GM12878 (cell line): Measurements from ENCODE around the gene ATXN1. TPM values are rescaled to one million over a fixed set of nuclear protein-coding genes. Genes with fewer than 3 reads are reported as not detected.

Source experiments
- ATAC-seq: fragments of 200-7000 bp; cut with Tn5 transposase; 3 replicates; pipeline ENCODE4 v1.9.1; 2020; ENCODE audit warnings: mild to moderate bottlenecking, moderate library complexity
- BruUV-seq: library from RNA; stranded (reverse); fragments of 400-500 nt; replicated peaks from 2 replicates; lab custom pipeline; 2021; lab: Mats Ljungman, UMichigan
- CTCF ChIA-PET: fragments of 300-600 bp; sonication (Branson Sonifier 250); formaldehyde crosslinking; extraction: SDS; loops from one replicate; lab custom pipeline; 2021; ENCODE audit warnings: inconsistent platforms; lab: Yijun Ruan, JAX
- POLR2A ChIA-PET: fragments of 350-600 bp; formaldehyde crosslinking; extraction: SDS; loops from one replicate; lab custom pipeline; 2021; ENCODE audit warnings: inconsistent platforms; lab: Charles Lee
- RAD21 ChIA-PET: fragments of 300-600 bp; sonication (Branson Sonifier 250); formaldehyde crosslinking; loops from one replicate; lab custom pipeline; 2023; ENCODE audit warnings: antibody characterized with exemption; ENCODE audit not compliant: unreplicated experiment; lab: Charles Lee
- SMC1A ChIA-PET: fragments of 300-600 bp; sonication (Branson Sonifier 250); formaldehyde crosslinking; loops from one replicate; lab custom pipeline; 2023; ENCODE audit not compliant: unreplicated experiment, uncharacterized antibody; lab: Charles Lee
- DNase-seq: peaks from one replicate; pipeline ENCODE4 v3.0.0-alpha.2; 2011; ENCODE audit warnings: low read depth, low spot score
- FAIRE-seq: peaks from 3 replicates; lab custom pipeline; 2011; peaks lifted over from hg19 to GRCh38; lab: Jason Lieb, UNC
- H2AFZ ChIP-seq: 2 replicates; pipeline ENCODE4 v1.6.0; 2011; ENCODE audit warnings: low read depth, low read length, control low read depth; ENCODE audit not compliant: control insufficient read depth
- H3K27ac ChIP-seq: 2 replicates; pipeline ENCODE4 v1.5.1; 2011; ENCODE audit warnings: control low read depth; ENCODE audit not compliant: control insufficient read depth, insufficient read depth
- H3K27me3 ChIP-seq, 2 experiments: replicated peaks in 1 of 2; 2 replicates each; pipeline versions ENCODE4 v1.6.0 to v1.6.1; 2011; ENCODE audit warnings: low read length in 1 of 2; ENCODE audit not compliant: control insufficient read depth in 2 of 2, insufficient read depth in 2 of 2
- H3K36me3 ChIP-seq, 2 experiments: 2 replicates each; pipeline ENCODE4 v1.5.1; 2011; ENCODE audit warnings: low read length in 1 of 2; ENCODE audit not compliant: control insufficient read depth in 2 of 2, insufficient read depth in 2 of 2
- H3K4me1 ChIP-seq: 2 replicates; pipeline ENCODE4 v1.6.1; 2011; ENCODE audit warnings: mild to moderate bottlenecking, low read length, moderate library complexity, mixed read lengths; ENCODE audit not compliant: control insufficient read depth, insufficient read depth
- H3K4me2 ChIP-seq: 2 replicates; pipeline ENCODE4 v1.6.0; 2011; ENCODE audit warnings: control low read depth; ENCODE audit not compliant: control insufficient read depth, insufficient read depth
- H3K4me3 ChIP-seq: fragments of 200-600 bp; sonication (generic); 2 replicates; pipeline ENCODE4 v1.5.1; 2016
- H3K79me2 ChIP-seq: 2 replicates; pipeline ENCODE4 v1.6.0; 2011; ENCODE audit warnings: low read length; ENCODE audit not compliant: control insufficient read depth, insufficient read depth
- H3K9ac ChIP-seq: 2 replicates; pipeline ENCODE4 v1.8.0; 2011; ENCODE audit warnings: low read length, control low read depth, mixed read lengths; ENCODE audit not compliant: control insufficient read depth, insufficient read depth
- H3K9me3 ChIP-seq: replicated peaks from 3 replicates; pipeline ENCODE4 v1.5.1; 2011; ENCODE audit warnings: mild to moderate bottlenecking, low read length; ENCODE audit not compliant: control insufficient read depth, insufficient read depth
- H4K20me1 ChIP-seq: 2 replicates; pipeline ENCODE4 v1.6.0; 2011; ENCODE audit not compliant: control insufficient read depth, insufficient read depth
- E2F8 ChIP-seq: fragments of 450-650 bp; IDR thresholded peaks from 2 replicates; pipeline ENCODE4 v1.6.1; 2018; ENCODE audit warnings: mild to moderate bottlenecking, low read depth, moderate library complexity; ENCODE audit not compliant: partially characterized antibody
- HDAC2 ChIP-seq: fragments of 200-600 bp; sonication (generic); IDR thresholded peaks from 2 replicates; pipeline ENCODE4 v1.6.1; 2017
- HSF1 ChIP-seq: fragments of 150-350 bp; IDR thresholded peaks from 2 replicates; pipeline ENCODE4 v1.6.1; 2014; ENCODE audit warnings: mild to moderate bottlenecking, low read depth, low read length
- NRF1 ChIP-seq: conservative IDR thresholded peaks from 2 replicates; pipeline ENCODE4 v1.6.1; 2011; ENCODE audit warnings: mild to moderate bottlenecking, low read depth, low read length, improper control_type of control experiment
- RELB ChIP-seq: fragments of 450-650 bp; IDR thresholded peaks from 2 replicates; pipeline ENCODE4 v1.6.1; 2017; ENCODE audit warnings: low read depth, mild to moderate bottlenecking, moderate library complexity
- TCF12 ChIP-seq: IDR thresholded peaks from 2 replicates; pipeline ENCODE4 v1.6.1; 2011; ENCODE audit warnings: low read depth, mild to moderate bottlenecking, low read length
- TCF7 ChIP-seq: IDR thresholded peaks from 2 replicates; pipeline ENCODE4 v1.6.1; 2014; ENCODE audit warnings: antibody characterized with exemption, borderline replicate concordance
- YY1 ChIP-seq: IDR thresholded peaks from 2 replicates; pipeline ENCODE4 v1.6.1; 2011; ENCODE audit warnings: low read depth, mild to moderate bottlenecking, low read length
- ZNF592 ChIP-seq: fragments of 450-650 bp; IDR thresholded peaks from 2 replicates; pipeline ENCODE4 v1.6.1; 2017; ENCODE audit warnings: mild to moderate bottlenecking, moderate library complexity
- WGBS: methylation state at CpG from one replicate; pipeline ENCODE4 v1.1.6; 2016; ENCODE audit warnings: low lambda C conversion rate; ENCODE audit not compliant: insufficient replicate concordance, insufficient coverage; ENCODE audit errors: missing lambda C conversion rate; 5-methylcytosine and 5-hydroxymethylcytosine counted together
- in situ Hi-C: fragments of 300-500 bp; cut with MboI; formaldehyde crosslinking; loops from 9 replicates; pipeline ENCODE4 v1.14.3; 2018; ENCODE audit warnings: mixed read lengths
- intact Hi-C: fragments of 100-400 bp; cut with micrococcal nuclease; formaldehyde crosslinking; loops from one replicate; pipeline ENCODE4 v1.14.2; 2022; ENCODE audit not compliant: unreplicated experiment
- polyA plus RNA-seq, 11 experiments: library from polyadenylated mRNA; depleted of rRNA in 4 of 11; unstranded in 6 of 11; stranded (reverse) in 5 of 11; fragments of >200 nt; fragmentation: Nextera tagmentation in 4 of 11; fragmentation: Illumina TruSeq in 1 of 11; extraction: Ambion mirVana in 4 of 11; extraction: Trizol in 1 of 11; gene quantifications; 1 replicate in 1 of 11; 2 replicates in 10 of 11; pipeline versions ENCODE4 v1.2.1 to v1.2.3, GENCODE V29; 2011 to 2016; ENCODE audit warnings: inconsistent platforms in 2 of 11, missing spikeins in 2 of 11, low read depth in 1 of 11
- total RNA-seq, 4 experiments: library from RNA; depleted of rRNA in 3 of 4; stranded (reverse); fragments of >200 nt in 3 of 4; fragmentation: Illumina TruSeq in 1 of 4; extraction: Trizol in 1 of 4; gene quantifications; 2 replicates each; pipeline versions ENCODE4 v1.2.1 to v1.2.3, GENCODE V29; 2013 to 2021

The ATXN1 gene
- total and polyA plus RNA-seq, 10 of the 15 experiments (the other 5 are each of a cell fraction or from before 2014, with no cell fraction given), result 12.2 to 51.2 (median 20.5) TPM

GRCh38 chr6:16535564-16535963, 225.7 kb downstream of the ATXN1 start:
- Histone ChIP-seq H3K36me3 (no peaks in the 10 kb centered on the region), H3K4me2 (no peak overlapping the region), H3K4me1 (no peaks in the 10 kb centered on the region), H3K27ac (no peak overlapping the region), H3K79me2 (no peaks in the 10 kb centered on the region), H3K27me3 (no peaks in the 10 kb centered on the region), H3K4me3 (no peak overlapping the region), H3K9me3 (no peaks in the 10 kb centered on the region), H2AFZ (no peak overlapping the region), H3K9ac (no peak overlapping the region), H4K20me1 (no peaks in the 10 kb centered on the region)
- FAIRE-seq, result no peak
- intact Hi-C loops (no loop called here), in situ Hi-C loops (no loop called here)
- TF ChIP-seq E2F8 (no peak), HDAC2 (no peak), HSF1 (no peak), TCF12 (no peak), ZNF592 (no peak), NRF1 (no peak), TCF7 (no peak), YY1 (no peak), RELB (no peak)
- BruUV-seq, result no TSS peak
- no peak for DNase-seq
- POLR2A ChIA-PET, result interaction anchor here (0.6 kb wide), 1 partner anchor 142 kb away, joined by 5 read pairs; no protein-coding TSS in a partner anchor
- no peak for ATAC-seq
- 36% methylated on average over 5 of the region's 5 CpGs for WGBS
- SMC1A ChIA-PET, result interaction anchor here (1.2 kb wide), 1 partner anchor 10 kb away, joined by 6 read pairs; no protein-coding TSS in a partner anchor
- CTCF ChIA-PET, result interaction anchor here (0.6 to 1.2 kb wide), 3 partner anchors 23 to 228 kb away, joined by 3 to 4 read pairs (median 3); no protein-coding TSS in a partner anchor
- RAD21 ChIA-PET, result no interaction called here
